GM12874 (cell line): Measurements from ENCODE around the gene ZNF407.

Experiments used
- CTCF ChIP-seq: IDR thresholded peaks from 2 replicates; pipeline ENCODE4 v1.5.1; 2011; ENCODE audit warnings: low read depth, mild to moderate bottlenecking, control low read depth, low read length, moderate library complexity; ENCODE audit not compliant: insufficient read depth

Gene ZNF407

GRCh38 chr18:74856434-74856833, 258.8 kb downstream of the ZNF407 start:
- no peak for TF ChIP-seq CTCF

- TF ChIP-seq CTCF = no peak
Observed at GRCh38 chr18:74856928-74857327, 259.3 kb downstream of the ZNF407 start.

GRCh38 chr18:74857901-74858300, 260.2 kb downstream of the ZNF407 start:
- no peak for TF ChIP-seq CTCF

GRCh38 chr18:74861154-74861553, 263.5 kb downstream of the ZNF407 start:
- no peak for TF ChIP-seq CTCF

GRCh38 chr18:74862094-74862493, 264.4 kb downstream of the ZNF407 start:
- TF ChIP-seq CTCF = no peak

- TF ChIP-seq CTCF = no peak
Observed at GRCh38 chr18:74866577-74866976, 268.9 kb downstream of the ZNF407 start.

GRCh38 chr18:74868461-74868860, 270.8 kb downstream of the ZNF407 start:
- no peak for TF ChIP-seq CTCF
